ENCODE measurements around the gene UBE2E1. TPM values are rescaled to one million over a fixed set of nuclear protein-coding genes. Genes with fewer than 3 reads are reported as not detected.

The UBE2E1 gene
- total and polyA plus RNA-seq, 2 experiments from 2014 or later = 9.0 to 65.3 TPM

GRCh38 chr3:23760871-23761373, 44.8 kb upstream of the UBE2E1 start:
- no peaks in the 10 kb centered on the region for H3K79me2 ChIP-seq (ENCODE audit: insufficient read depth)
- in situ Hi-C loops (cut with MboI) = no loop called here
- H3K4me2 ChIP-seq (ENCODE audit: unreplicated experiment) = no peak overlapping the region
- H3K9ac ChIP-seq = no peak overlapping the region
- no peaks in the 10 kb centered on the region for H3K27me3 ChIP-seq (replicated peaks; ENCODE audit: insufficient read depth)
- no peaks in the 10 kb centered on the region for H3K36me3 ChIP-seq (ENCODE audit: low read depth)
- no peaks in the 10 kb centered on the region for H4K20me1 ChIP-seq (ENCODE audit: insufficient read depth)
- H3K9me2 ChIP-seq (ENCODE audit: insufficient read depth) = no peaks in the 10 kb centered on the region
- no peaks in the 10 kb centered on the region for H3F3A ChIP-seq (ENCODE audit: insufficient read depth)
- WGBS, 2 experiments (ENCODE audit: low coverage in 1 of 2, low lambda C conversion rate in 2 of 2, missing lambda C conversion rate in 2 of 2) = 90 to 93% methylated on average over 7 of the region's 7 CpGs
- no peaks in the 10 kb centered on the region for H3K9me3 ChIP-seq (ENCODE audit: low read depth)
- no peak overlapping the region for H3K4me3 ChIP-seq
- no peak overlapping the region for H3K27ac ChIP-seq
- peaks cover 10% of the 10 kb centered on the region; the same call in 1 of the 2 replicates for H3K4me1 ChIP-seq (ENCODE audit: insufficient read depth)
- no peak for TF ChIP-seq EZH2 (IDR thresholded peaks at IDR 0.05; ENCODE audit: insufficient read depth, poor library complexity, severe bottlenecking)
- no peak overlapping the region for H2AFZ ChIP-seq
- no peak for DNase-seq

- no peak overlapping the region for H3K27ac ChIP-seq
- no peaks in the 10 kb centered on the region for H3K9me3 ChIP-seq (ENCODE audit: low read depth)
- H3K36me3 ChIP-seq (ENCODE audit: low read depth) = no peaks in the 10 kb centered on the region
- peaks cover 10% of the 10 kb centered on the region; the same call in 1 of the 2 replicates for H3K4me1 ChIP-seq (ENCODE audit: insufficient read depth)
- no peak overlapping the region for H3K4me2 ChIP-seq (ENCODE audit: unreplicated experiment)
- DNase-seq = peak; percentile 36
- no peaks in the 10 kb centered on the region for H3K79me2 ChIP-seq (ENCODE audit: insufficient read depth)
- H4K20me1 ChIP-seq (ENCODE audit: insufficient read depth) = no peaks in the 10 kb centered on the region
- WGBS, 2 experiments (ENCODE audit: low coverage in 1 of 2, low lambda C conversion rate in 2 of 2, missing lambda C conversion rate in 2 of 2) = 88 to 93% methylated on average over 2 of the region's 2 CpGs
- no peak overlapping the region for H3K4me3 ChIP-seq
- H3F3A ChIP-seq (ENCODE audit: insufficient read depth) = no peaks in the 10 kb centered on the region
- in situ Hi-C loops (cut with MboI) = no loop called here
- no peaks in the 10 kb centered on the region for H3K9me2 ChIP-seq (ENCODE audit: insufficient read depth)
- H3K9ac ChIP-seq = no peak overlapping the region
- H2AFZ ChIP-seq = no peak overlapping the region
- H3K27me3 ChIP-seq (replicated peaks; ENCODE audit: insufficient read depth) = no peaks in the 10 kb centered on the region
- TF ChIP-seq EZH2 (IDR thresholded peaks at IDR 0.05; ENCODE audit: insufficient read depth, poor library complexity, severe bottlenecking) (no peak), EZH2phosphoT487 (IDR thresholded peaks at IDR 0.05; ENCODE audit: insufficient read depth, low read depth) (no peak)
Observed at GRCh38 chr3:23761440-23761896, 44.3 kb upstream of the UBE2E1 start.

GRCh38 chr3:23762214-23762613, 43.5 kb upstream of the UBE2E1 start:
- no peak overlapping the region for H2AFZ ChIP-seq
- H3K27me3 ChIP-seq (replicated peaks; ENCODE audit: insufficient read depth) = no peaks in the 10 kb centered on the region
- peak overlapping the region; percentile 66 for H3K4me2 ChIP-seq (ENCODE audit: unreplicated experiment)
- in situ Hi-C loops (cut with MboI) = no loop called here
- H3K4me3 ChIP-seq = no peak overlapping the region
- no peak for DNase-seq
- H4K20me1 ChIP-seq (ENCODE audit: insufficient read depth) = no peaks in the 10 kb centered on the region
- no peaks in the 10 kb centered on the region for H3K36me3 ChIP-seq (ENCODE audit: low read depth)
- no peak overlapping the region for H3K27ac ChIP-seq
- no peak overlapping the region for H3K9ac ChIP-seq
- TF ChIP-seq EZH2 (IDR thresholded peaks at IDR 0.05; ENCODE audit: insufficient read depth, poor library complexity, severe bottlenecking) (no peak), EZH2phosphoT487 (IDR thresholded peaks at IDR 0.05; ENCODE audit: insufficient read depth, low read depth) (no peak)
- no peaks in the 10 kb centered on the region for H3K79me2 ChIP-seq (ENCODE audit: insufficient read depth)
- H3F3A ChIP-seq (ENCODE audit: insufficient read depth) = no peaks in the 10 kb centered on the region
- H3K9me2 ChIP-seq (ENCODE audit: insufficient read depth) = no peaks in the 10 kb centered on the region
- no peaks in the 10 kb centered on the region for H3K9me3 ChIP-seq (ENCODE audit: low read depth)
- peaks cover 10% of the 10 kb centered on the region; the same call in 1 of the 2 replicates for H3K4me1 ChIP-seq (ENCODE audit: insufficient read depth)
- WGBS, 2 experiments (ENCODE audit: low coverage in 1 of 2, low lambda C conversion rate in 2 of 2, missing lambda C conversion rate in 2 of 2) = 90 to 91% methylated on average over 7 of the region's 7 CpGs

- Histone ChIP-seq H3K27me3 (replicated peaks; ENCODE audit: insufficient read depth) (no peaks in the 10 kb centered on the region), H3K79me2 (ENCODE audit: insufficient read depth) (no peaks in the 10 kb centered on the region), H3K9ac (peak overlapping the region; percentile 50), H3K9me3 (ENCODE audit: low read depth) (no peaks in the 10 kb centered on the region), H3K4me2 (ENCODE audit: unreplicated experiment) (peak overlapping the region; percentile 66), H3K4me1 (ENCODE audit: insufficient read depth) (peaks cover 10% of the 10 kb centered on the region; the same call in 1 of the 2 replicates), H2AFZ (peak overlapping the region; percentile 86), H4K20me1 (ENCODE audit: insufficient read depth) (no peaks in the 10 kb centered on the region), H3K9me2 (ENCODE audit: insufficient read depth) (no peaks in the 10 kb centered on the region), H3F3A (ENCODE audit: insufficient read depth) (no peaks in the 10 kb centered on the region), H3K4me3 (peak overlapping the region; percentile 58), H3K36me3 (ENCODE audit: low read depth) (no peaks in the 10 kb centered on the region), H3K27ac (no peak overlapping the region)
- in situ Hi-C loops (cut with MboI) = no loop called here
- WGBS, 2 experiments (ENCODE audit: low coverage in 1 of 2, low lambda C conversion rate in 2 of 2, missing lambda C conversion rate in 2 of 2) = 14 to 19% methylated on average over 12 of the region's 12 CpGs
- DNase-seq = peak; percentile 44
- TF ChIP-seq EZH2phosphoT487 (IDR thresholded peaks at IDR 0.05; ENCODE audit: insufficient read depth, low read depth) = no peak
- TF ChIP-seq EZH2 (IDR thresholded peaks at IDR 0.05; ENCODE audit: insufficient read depth, poor library complexity, severe bottlenecking) = no peak
Observed at GRCh38 chr3:23762759-23763477, 42.8 kb upstream of the UBE2E1 start.

Data from GM23248 (cell line).